ENCODE results near the gene CCDC3.
A peak's percentile ranks its signal among the peaks of the same experiment; 100 is the strongest.

Gene CCDC3

DNA sequence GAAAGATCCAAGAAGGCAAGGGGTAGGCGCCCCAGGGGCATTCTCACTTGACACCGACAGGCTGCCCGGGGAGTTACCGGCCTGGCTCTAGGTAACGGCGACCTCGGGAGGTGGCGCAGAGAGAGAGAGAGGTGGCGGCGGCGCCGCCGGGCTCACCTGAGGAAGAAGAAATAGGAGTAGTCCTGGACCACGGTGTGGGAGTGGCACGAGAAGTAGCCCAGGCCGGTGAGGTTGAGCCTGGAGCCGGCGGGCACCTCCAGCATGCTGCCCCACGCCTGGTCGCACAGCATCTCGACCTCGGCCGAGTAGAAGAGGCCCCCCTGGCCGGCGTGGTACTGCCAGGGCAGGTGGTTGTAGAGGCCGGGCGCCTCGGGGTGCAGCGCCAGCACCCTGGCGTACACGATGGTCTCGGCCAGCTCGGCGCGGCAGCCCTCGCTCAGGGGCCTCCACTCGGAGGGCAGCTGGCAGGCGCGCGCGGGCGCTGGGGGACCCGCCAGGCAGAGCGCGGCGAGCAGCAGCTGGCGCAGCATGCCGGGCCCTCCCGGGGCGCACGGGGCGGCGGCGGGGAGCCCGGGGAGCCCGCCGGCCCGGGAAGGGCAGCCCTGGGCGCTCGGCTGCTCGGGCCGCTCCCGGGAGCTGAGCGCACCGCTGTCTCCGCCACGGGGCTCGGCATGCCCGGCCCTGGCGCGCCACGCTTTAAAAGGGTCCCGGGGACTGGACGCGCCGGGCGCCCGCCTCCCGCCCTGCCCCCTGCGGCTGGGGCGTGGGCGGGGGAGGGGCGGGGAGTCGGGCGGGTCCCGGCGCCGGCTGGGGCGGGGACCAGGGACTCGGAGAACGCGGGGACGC is at the start of gene CCDC3:
CCDC3 (minus strand) TSS at position 673 of the 846 bp plus-strand sequence; CDS start at position 530, 143 bp downstream.
- Histone ChIP-seq H3K36me3 (ENCODE audit: insufficient read depth, low read depth, low read length) (no peaks in the 10 kb centered on the region), H3K27me3 (ENCODE audit: insufficient read depth, low read length) (peaks cover 58% of the 10 kb centered on the region), H3K4me3 (ENCODE audit: low read length) (peak within 1 kb of the TSS; percentile 74), H3K27ac (ENCODE audit: low read length) (no peak within 1 kb of the TSS), H3K4me1 (ENCODE audit: insufficient read depth, low read length) (no peaks in the 10 kb centered on the region), H3K9ac (ENCODE audit: low read depth, low read length) (no peak within 1 kb of the TSS), H3K9me3 (ENCODE audit: insufficient read depth, low read depth, low read length) (no peaks in the 10 kb centered on the region)

DNA sequence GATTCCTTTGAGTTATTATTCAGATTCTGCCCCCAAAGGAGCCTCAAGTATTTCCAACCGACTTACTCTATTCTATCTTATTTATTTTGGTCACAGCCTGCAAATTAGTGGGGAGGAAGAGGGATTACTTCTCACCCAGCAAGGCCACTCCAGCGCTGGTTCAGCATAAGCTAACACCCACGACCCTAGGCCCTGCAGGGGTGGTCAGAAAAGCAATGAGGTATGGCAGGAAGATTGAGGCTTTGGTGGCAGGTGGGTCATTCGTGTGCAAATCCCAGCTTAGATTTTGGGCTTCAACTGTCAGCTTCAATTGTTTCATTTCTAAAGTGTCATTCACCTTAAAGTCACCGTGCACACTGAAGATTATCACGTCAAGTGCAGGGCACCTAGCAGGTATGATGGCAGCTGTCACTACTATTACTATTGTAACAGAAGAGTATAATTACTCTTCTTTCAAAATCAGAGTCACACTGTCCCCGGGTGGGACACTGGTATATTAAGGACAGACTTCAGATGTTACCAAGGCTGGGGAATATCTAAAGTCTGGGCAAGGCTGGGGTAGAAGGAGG is 49.7 kb upstream of the CCDC3 start:
- Histone ChIP-seq H3K4me3 (ENCODE audit: low read length) (no peak overlapping the region), H3K4me1 (ENCODE audit: insufficient read depth, low read length) (peaks cover 9% of the 10 kb centered on the region; the same call in 1 of the 2 replicates), H3K27me3 (ENCODE audit: insufficient read depth, low read length) (no peaks in the 10 kb centered on the region), H3K27ac (ENCODE audit: low read length) (no peak overlapping the region), H3K9me3 (ENCODE audit: insufficient read depth, low read depth, low read length) (no peaks in the 10 kb centered on the region), H3K9ac (ENCODE audit: low read depth, low read length) (no peak overlapping the region), H3K36me3 (ENCODE audit: insufficient read depth, low read depth, low read length) (no peaks in the 10 kb centered on the region)

DNA sequence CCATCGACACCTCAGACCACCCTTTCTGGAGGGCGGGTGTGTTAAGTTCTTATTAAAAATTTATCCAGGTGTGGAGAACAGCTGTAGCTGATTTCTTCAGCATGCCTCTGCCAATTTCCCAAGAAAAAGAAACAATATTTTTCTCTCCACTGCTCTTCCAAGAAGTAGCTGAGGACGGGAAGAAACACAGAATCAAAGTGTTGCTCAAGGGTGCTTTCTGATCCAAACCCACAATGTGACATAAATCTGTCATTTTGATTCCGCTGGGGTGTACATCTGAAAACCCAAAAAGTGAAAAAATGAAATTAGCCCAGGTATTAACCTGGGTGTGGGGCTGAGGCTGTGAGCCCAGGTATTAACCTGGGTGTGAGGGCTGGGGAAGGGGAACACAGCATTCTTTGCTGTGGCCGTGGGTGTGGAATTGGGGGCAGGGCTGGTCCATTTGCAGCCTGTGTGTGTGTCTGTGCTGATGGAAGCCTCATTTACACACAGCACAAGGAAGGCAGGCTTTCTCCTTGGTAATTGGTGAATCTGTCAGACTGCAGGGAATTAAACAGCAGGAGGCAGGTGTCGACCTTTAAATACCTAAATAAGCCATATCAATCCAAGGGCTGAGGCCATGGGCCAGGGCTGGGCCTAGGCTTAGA is 48.4 kb upstream of the CCDC3 start:
- Histone ChIP-seq H3K9ac (ENCODE audit: low read depth, low read length) (no peak overlapping the region), H3K27ac (ENCODE audit: low read length) (no peak overlapping the region), H3K27me3 (ENCODE audit: insufficient read depth, low read length) (no peaks in the 10 kb centered on the region), H3K36me3 (ENCODE audit: insufficient read depth, low read depth, low read length) (no peaks in the 10 kb centered on the region), H3K4me3 (ENCODE audit: low read length) (no peak overlapping the region), H3K4me1 (ENCODE audit: insufficient read depth, low read length) (peaks cover 9% of the 10 kb centered on the region; the same call in 1 of the 2 replicates), H3K9me3 (ENCODE audit: insufficient read depth, low read depth, low read length) (no peaks in the 10 kb centered on the region)

DNA sequence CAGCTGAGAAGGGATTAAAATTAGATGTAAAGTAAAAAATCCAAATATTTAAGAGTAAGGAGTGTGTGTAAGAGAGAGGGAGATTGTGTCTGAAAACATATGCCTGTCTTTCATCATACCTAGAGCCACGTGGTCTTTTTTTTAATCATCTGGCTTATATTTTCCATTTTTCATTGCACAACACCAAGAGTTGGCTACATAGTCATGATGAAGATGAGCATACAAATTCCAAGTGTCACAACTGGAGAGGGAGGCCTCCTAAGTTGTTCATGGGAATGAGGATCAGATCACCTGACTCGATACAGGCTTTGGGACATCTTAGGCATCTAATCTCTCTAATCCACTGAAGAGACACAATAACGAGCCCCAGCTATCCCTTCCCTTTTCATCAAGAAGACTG is 47.2 kb upstream of the CCDC3 start:
- no peaks in the 10 kb centered on the region for H3K27me3 ChIP-seq (ENCODE audit: insufficient read depth, low read length)
- H3K27ac ChIP-seq (ENCODE audit: low read length) = no peak overlapping the region
- no peak overlapping the region for H3K4me3 ChIP-seq (ENCODE audit: low read length)
- no peaks in the 10 kb centered on the region for H3K36me3 ChIP-seq (ENCODE audit: insufficient read depth, low read depth, low read length)
- no peak overlapping the region for H3K9ac ChIP-seq (ENCODE audit: low read depth, low read length)
- H3K4me1 ChIP-seq (ENCODE audit: insufficient read depth, low read length) = peaks cover 6% of the 10 kb centered on the region; the same call in 1 of the 2 replicates
- no peaks in the 10 kb centered on the region for H3K9me3 ChIP-seq (ENCODE audit: insufficient read depth, low read depth, low read length)

DNA sequence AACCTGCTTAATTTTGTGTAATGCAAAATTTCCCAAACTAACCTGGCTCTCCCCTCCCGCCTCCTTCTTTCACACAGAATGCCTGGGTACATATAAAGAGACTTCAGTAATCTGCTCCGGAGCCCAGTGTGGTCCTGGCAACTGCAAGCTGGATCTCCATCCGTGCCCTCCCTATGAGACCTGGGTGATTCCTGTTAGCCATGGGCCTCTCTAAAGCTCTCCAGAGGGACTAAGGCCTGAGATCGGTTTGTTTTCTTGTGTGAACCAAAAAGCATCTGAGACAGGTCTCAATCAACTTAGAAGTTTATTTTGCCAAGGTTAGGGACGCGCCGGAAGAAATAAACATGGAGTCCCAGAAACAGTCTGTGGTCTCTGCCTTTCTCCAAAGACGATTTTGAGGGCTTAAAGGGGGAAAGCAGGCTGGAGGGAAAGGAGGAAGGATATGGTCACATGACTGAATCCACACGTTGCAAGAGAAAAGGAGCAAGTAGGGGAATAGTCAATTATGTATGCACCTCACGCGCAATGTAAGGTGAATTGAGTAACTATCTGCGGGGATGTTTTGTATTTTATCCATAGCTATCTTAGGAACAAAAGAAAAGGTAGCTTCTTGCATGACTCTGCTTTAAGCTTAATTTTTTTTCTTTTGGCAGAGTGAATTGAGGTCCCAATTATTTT is 46.2 kb upstream of the CCDC3 start:
- no peak overlapping the region for H3K4me3 ChIP-seq (ENCODE audit: low read length)
- H3K9me3 ChIP-seq (ENCODE audit: insufficient read depth, low read depth, low read length) = no peaks in the 10 kb centered on the region
- peaks cover 6% of the 10 kb centered on the region; the same call in 1 of the 2 replicates for H3K4me1 ChIP-seq (ENCODE audit: insufficient read depth, low read length)
- H3K27ac ChIP-seq (ENCODE audit: low read length) = no peak overlapping the region
- H3K9ac ChIP-seq (ENCODE audit: low read depth, low read length) = no peak overlapping the region
- no peaks in the 10 kb centered on the region for H3K36me3 ChIP-seq (ENCODE audit: insufficient read depth, low read depth, low read length)
- no peaks in the 10 kb centered on the region for H3K27me3 ChIP-seq (ENCODE audit: insufficient read depth, low read length)

DNA sequence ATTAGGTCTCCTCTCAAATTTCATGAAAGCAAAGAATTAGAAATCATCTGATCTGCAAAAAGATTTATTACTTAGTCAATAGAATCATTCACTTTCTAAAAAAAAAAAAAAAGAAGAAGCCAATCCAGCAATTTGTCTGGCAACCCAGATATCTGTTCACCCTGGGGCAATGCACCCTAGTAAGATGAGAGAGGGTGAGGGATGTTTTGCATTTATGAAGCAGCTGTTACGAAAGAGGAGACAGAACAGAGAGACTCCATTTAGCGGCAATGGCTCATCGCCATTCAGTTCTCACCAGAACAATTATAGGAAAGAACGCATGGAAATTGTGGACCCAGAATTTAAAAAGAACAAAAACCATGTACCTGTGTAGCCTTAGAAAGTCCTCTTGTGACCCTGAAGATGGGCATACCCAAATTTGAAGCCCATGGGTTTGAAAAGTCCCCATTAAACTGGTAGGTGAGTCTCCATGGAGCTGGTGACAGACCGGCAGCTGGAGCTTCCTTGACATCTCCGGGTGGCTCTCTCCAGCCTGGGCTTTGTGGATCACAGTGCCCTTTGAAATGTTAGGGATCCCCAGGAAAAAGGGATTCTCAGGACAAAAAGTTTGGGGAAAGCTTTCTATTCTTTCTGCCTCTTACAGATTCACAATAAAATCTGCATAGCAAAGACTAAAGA is 45.5 kb upstream of the CCDC3 start:
- Histone ChIP-seq H3K27ac (ENCODE audit: low read length) (no peak overlapping the region), H3K9ac (ENCODE audit: low read depth, low read length) (no peak overlapping the region), H3K9me3 (ENCODE audit: insufficient read depth, low read depth, low read length) (no peaks in the 10 kb centered on the region), H3K27me3 (ENCODE audit: insufficient read depth, low read length) (no peaks in the 10 kb centered on the region), H3K4me3 (ENCODE audit: low read length) (no peak overlapping the region), H3K36me3 (ENCODE audit: insufficient read depth, low read depth, low read length) (no peaks in the 10 kb centered on the region), H3K4me1 (ENCODE audit: insufficient read depth, low read length) (peaks cover 6% of the 10 kb centered on the region; the same call in 1 of the 2 replicates)

DNA sequence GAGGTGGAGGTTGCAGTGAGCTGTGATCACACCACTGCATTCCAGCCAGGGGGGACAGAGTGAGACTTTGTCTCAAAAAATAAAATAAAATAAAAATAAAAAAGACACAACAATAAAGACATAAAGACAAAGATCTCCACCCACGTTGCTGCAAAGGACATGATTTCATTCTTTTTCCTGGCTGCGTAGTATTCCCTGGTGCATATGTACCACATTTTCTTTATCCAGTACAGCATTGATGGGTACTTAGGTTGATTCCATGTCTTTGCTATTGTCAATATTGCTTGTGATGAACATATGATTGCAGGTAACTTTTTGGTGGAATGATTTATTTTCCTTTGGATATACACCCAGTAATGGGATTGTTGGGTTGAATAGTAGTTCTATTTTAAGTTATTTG is 42.0 kb upstream of the CCDC3 start:
- H3K9me3 ChIP-seq (ENCODE audit: insufficient read depth, low read depth, low read length) = no peaks in the 10 kb centered on the region
- H3K4me3 ChIP-seq (ENCODE audit: low read length) = no peak overlapping the region
- no peak overlapping the region for H3K9ac ChIP-seq (ENCODE audit: low read depth, low read length)
- no peak overlapping the region for H3K27ac ChIP-seq (ENCODE audit: low read length)
- no peaks in the 10 kb centered on the region; the same call in 1 of the 2 replicates for H3K4me1 ChIP-seq (ENCODE audit: insufficient read depth, low read length)
- no peaks in the 10 kb centered on the region for H3K27me3 ChIP-seq (ENCODE audit: insufficient read depth, low read length)
- H3K36me3 ChIP-seq (ENCODE audit: insufficient read depth, low read depth, low read length) = no peaks in the 10 kb centered on the region

DNA sequence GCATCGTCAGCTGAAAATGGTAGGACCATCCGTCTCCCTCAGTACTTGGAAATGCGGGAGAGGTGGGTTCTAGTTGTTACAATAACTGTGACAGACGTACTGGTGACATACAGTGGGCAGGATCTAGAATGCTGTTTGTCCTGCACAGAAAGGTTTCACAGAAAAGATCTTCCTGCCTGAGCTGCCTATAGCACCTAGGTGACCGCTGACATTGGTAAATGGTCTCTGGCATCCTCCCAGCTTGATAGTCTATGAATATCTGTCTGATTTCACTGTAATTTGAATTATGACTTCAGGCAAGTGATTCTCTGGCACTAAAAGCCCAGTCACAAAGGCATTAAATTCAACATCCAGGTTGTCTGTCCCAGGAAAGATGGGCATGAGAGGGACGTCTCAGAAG is 38.2 kb upstream of the CCDC3 start:
- Histone ChIP-seq H3K4me3 (ENCODE audit: low read length) (no peak overlapping the region), H3K27ac (ENCODE audit: low read length) (no peak overlapping the region), H3K9ac (ENCODE audit: low read depth, low read length) (no peak overlapping the region), H3K36me3 (ENCODE audit: insufficient read depth, low read depth, low read length) (no peaks in the 10 kb centered on the region), H3K4me1 (ENCODE audit: insufficient read depth, low read length) (no peaks in the 10 kb centered on the region), H3K9me3 (ENCODE audit: insufficient read depth, low read depth, low read length) (no peaks in the 10 kb centered on the region), H3K27me3 (ENCODE audit: insufficient read depth, low read length) (no peaks in the 10 kb centered on the region)

DNA sequence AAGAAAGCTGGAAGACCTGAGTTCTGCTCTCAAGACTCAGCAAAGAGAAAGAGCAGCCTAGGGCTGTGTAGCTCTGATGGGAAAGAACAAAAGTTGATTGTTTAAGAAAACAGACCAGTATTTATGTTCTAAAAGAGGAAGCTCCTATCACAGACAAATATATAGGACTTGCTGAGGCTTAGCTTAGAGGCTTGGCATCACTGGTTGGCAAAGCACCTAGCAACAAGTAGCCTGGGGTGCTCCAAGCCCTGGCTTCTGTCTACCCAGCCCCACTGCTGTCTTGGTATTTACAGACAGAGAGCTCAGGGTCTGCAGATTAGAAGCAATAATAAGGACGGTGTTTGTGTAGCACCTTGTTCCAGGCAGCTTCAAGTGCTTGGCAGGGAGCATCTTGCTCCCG is 36.9 kb upstream of the CCDC3 start:
- no peak overlapping the region for H3K4me3 ChIP-seq (ENCODE audit: low read length)
- H3K36me3 ChIP-seq (ENCODE audit: insufficient read depth, low read depth, low read length) = no peaks in the 10 kb centered on the region
- H3K9ac ChIP-seq (ENCODE audit: low read depth, low read length) = no peak overlapping the region
- no peaks in the 10 kb centered on the region for H3K9me3 ChIP-seq (ENCODE audit: insufficient read depth, low read depth, low read length)
- H3K27me3 ChIP-seq (ENCODE audit: insufficient read depth, low read length) = no peaks in the 10 kb centered on the region
- no peaks in the 10 kb centered on the region for H3K4me1 ChIP-seq (ENCODE audit: insufficient read depth, low read length)
- no peak overlapping the region for H3K27ac ChIP-seq (ENCODE audit: low read length)

DNA sequence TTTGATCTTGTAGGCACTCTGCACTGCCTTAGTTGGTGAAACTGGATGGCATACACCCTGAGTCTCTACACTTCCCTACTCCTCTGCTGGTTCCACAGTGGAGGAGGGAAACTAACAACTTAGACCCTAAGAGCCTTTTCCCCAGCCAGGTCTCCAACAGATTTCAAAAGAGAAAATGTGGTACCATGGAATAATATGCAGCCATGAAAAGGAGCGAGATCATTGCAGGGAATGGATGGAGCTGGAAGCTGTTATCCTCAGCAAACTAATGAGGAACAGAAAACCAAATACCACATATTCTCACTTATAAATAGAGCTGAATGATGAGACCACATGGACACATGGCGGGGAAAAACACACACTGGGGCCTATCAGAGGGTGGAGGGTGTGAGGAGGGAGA is 36.3 kb upstream of the CCDC3 start:
- H3K4me1 ChIP-seq (ENCODE audit: insufficient read depth, low read length) = no peaks in the 10 kb centered on the region
- H3K4me3 ChIP-seq (ENCODE audit: low read length) = no peak overlapping the region

DNA sequence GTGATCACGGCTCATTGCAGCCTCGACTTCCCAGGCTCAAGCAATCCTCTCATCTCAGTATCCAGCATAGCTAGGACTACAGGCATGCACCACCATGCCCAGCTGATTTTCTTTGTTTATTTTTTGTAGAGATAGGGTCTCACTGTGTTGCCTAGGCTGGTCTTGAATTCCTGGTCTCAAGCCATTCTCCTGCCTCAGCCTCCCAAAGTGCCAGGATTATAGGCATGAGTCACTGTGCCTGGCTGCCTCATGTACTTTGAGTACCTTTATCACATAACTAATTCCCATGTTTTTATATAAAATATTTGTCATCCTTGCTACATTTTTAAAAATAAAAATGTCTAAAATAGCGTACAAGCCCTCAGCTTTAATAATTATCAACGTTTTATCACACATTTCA is 35.3 kb upstream of the CCDC3 start:
- no peaks in the 10 kb centered on the region for H3K9me3 ChIP-seq (ENCODE audit: insufficient read depth, low read depth, low read length)
- no peaks in the 10 kb centered on the region for H3K27me3 ChIP-seq (ENCODE audit: insufficient read depth, low read length)
- no peak overlapping the region for H3K9ac ChIP-seq (ENCODE audit: low read depth, low read length)
- H3K4me3 ChIP-seq (ENCODE audit: low read length) = no peak overlapping the region
- H3K36me3 ChIP-seq (ENCODE audit: insufficient read depth, low read depth, low read length) = no peaks in the 10 kb centered on the region
- H3K4me1 ChIP-seq (ENCODE audit: insufficient read depth, low read length) = no peaks in the 10 kb centered on the region
- no peak overlapping the region for H3K27ac ChIP-seq (ENCODE audit: low read length)

More for the DNA sequence above, 36.3 kb upstream of the CCDC3 start:
- H3K27ac ChIP-seq (ENCODE audit: low read length) = no peak overlapping the region
- no peaks in the 10 kb centered on the region for H3K9me3 ChIP-seq (ENCODE audit: insufficient read depth, low read depth, low read length)
- no peaks in the 10 kb centered on the region for H3K36me3 ChIP-seq (ENCODE audit: insufficient read depth, low read depth, low read length)
- no peak overlapping the region for H3K9ac ChIP-seq (ENCODE audit: low read depth, low read length)
- no peaks in the 10 kb centered on the region for H3K27me3 ChIP-seq (ENCODE audit: insufficient read depth, low read length)

All from iPS-20b (cell line).